NB4 (cell line): Measurements from ENCODE around the gene GALNTL6.
A peak's percentile ranks its signal among the peaks of the same experiment; 100 is the strongest.

Experiments used
- DNase-seq: peaks from one replicate; pipeline ENCODE4 v3.0.0; 2010; ENCODE audit warnings: low read depth
- H3K4me3 ChIP-seq: one replicate; pipeline ENCODE4 v1.5.1; 2011; ENCODE audit warnings: mild to moderate bottlenecking, low read depth, low read length, moderate library complexity
- CTCF ChIP-seq: IDR thresholded peaks from one replicate; pipeline ENCODE4 v1.5.1; 2012; ENCODE audit warnings: low read depth, low read length
- MAX ChIP-seq: IDR thresholded peaks from 2 replicates; pipeline ENCODE4 v1.6.1; 2011; ENCODE audit warnings: low read depth, low read length
- MYC ChIP-seq: IDR thresholded peaks from 2 replicates; pipeline ENCODE4 v1.6.1; 2011; ENCODE audit warnings: low read depth, low read length
- POLR2A ChIP-seq: IDR thresholded peaks from 2 replicates; pipeline ENCODE4 v1.6.1; 2011; ENCODE audit warnings: mild to moderate bottlenecking; ENCODE audit not compliant: insufficient read length; ENCODE audit errors: extremely low read depth

Gene GALNTL6

GRCh38 chr4:172009446-172010230, 196.4 kb downstream of the GALNTL6 start:
- no peak for DNase-seq
- TF ChIP-seq MYC (no peak), CTCF (no peak), MAX (no peak), POLR2A (no peak)
- no peak overlapping the region for H3K4me3 ChIP-seq

GRCh38 chr4:172011196-172011595, 198.0 kb downstream of the GALNTL6 start:
- no peak overlapping the region for H3K4me3 ChIP-seq
- peak; percentile 2 for DNase-seq
- TF ChIP-seq CTCF (no peak), MYC (no peak), MAX (no peak), POLR2A (no peak)

- TF ChIP-seq CTCF (no peak), MAX (no peak), MYC (no peak), POLR2A (no peak)
- DNase-seq = no peak
These were observed 205.2 kb downstream of the GALNTL6 start for GRCh38 chr4:172018358-172018757.

GRCh38 chr4:172035562-172035961, 222.4 kb downstream of the GALNTL6 start:
- DNase-seq = no peak
- TF ChIP-seq POLR2A (no peak), MYC (no peak), CTCF (no peak), MAX (no peak)
- no peak overlapping the region for H3K4me3 ChIP-seq

More at GRCh38 chr4:172018358-172018757, 205.2 kb downstream of the GALNTL6 start:
- no peak overlapping the region for H3K4me3 ChIP-seq

GRCh38 chr4:172040766-172041165, 227.6 kb downstream of the GALNTL6 start:
- no peak overlapping the region for H3K4me3 ChIP-seq
- TF ChIP-seq MYC (no peak), CTCF (no peak), POLR2A (no peak), MAX (no peak)
- no peak for DNase-seq

- no peak overlapping the region for H3K4me3 ChIP-seq
- DNase-seq = no peak
- no peak for TF ChIP-seq MYC
- TF ChIP-seq POLR2A = no peak
- no peak for TF ChIP-seq MAX
- no peak for TF ChIP-seq CTCF
These were observed 229.5 kb downstream of the GALNTL6 start for GRCh38 chr4:172042714-172043114.
